Activated gamma-delta T cell (primary cell): Measurements from ENCODE around the gene ATN1.
"Not testable (repeated sequence)": the region's sequence is repeated elsewhere in the genome, so short reads cannot be mapped to it uniquely, and the experiment has no call there.

Experiments used
- DNase-seq: peaks from one replicate; lab custom pipeline; 2025; lab: John Stamatoyannopoulos, UW
- total RNA-seq, 2 donors: gene quantifications; one replicate each; lab custom pipeline; 2026; lab: John Stamatoyannopoulos, UW

Gene ATN1
- total RNA-seq = 5.5 to 8.0 reads per million in 2 donors

- peak; percentile 41 for DNase-seq
These were observed at the start of gene ATN1 for GRCh38 chr12:6927379-6928021. Gene ATN1, plus strand, starts transcription at chr12:6927959. Its CDS starts 6,043 bp downstream, at chr12:6934002.

GRCh38 chr12:6879824-6880223, 47.9 kb upstream of the ATN1 start:
- DNase-seq = not testable (repeated sequence)

GRCh38 chr12:6883252-6883651, 44.5 kb upstream of the ATN1 start:
- no peak for DNase-seq

- no peak for DNase-seq
These were observed 44.1 kb upstream of the ATN1 start for GRCh38 chr12:6883683-6884082.

GRCh38 chr12:6884539-6884938, 43.2 kb upstream of the ATN1 start:
- no peak for DNase-seq

- not testable (repeated sequence) for DNase-seq
These were observed 41.4 kb upstream of the ATN1 start for GRCh38 chr12:6886206-6886999.

- DNase-seq = no peak
These were observed 40.3 kb upstream of the ATN1 start for GRCh38 chr12:6887460-6887859.

- DNase-seq = no peak
These were observed 39.4 kb upstream of the ATN1 start for GRCh38 chr12:6888360-6888759.

- DNase-seq = not testable (repeated sequence)
These were observed 39.0 kb upstream of the ATN1 start for GRCh38 chr12:6888794-6889193.

GRCh38 chr12:6889775-6890573, 37.8 kb upstream of the ATN1 start:
- not testable (repeated sequence) for DNase-seq

GRCh38 chr12:6890789-6891645, 36.7 kb upstream of the ATN1 start:
- DNase-seq = peak; percentile 99

GRCh38 chr12:6891646-6892001, 36.1 kb upstream of the ATN1 start:
- DNase-seq = no peak

GRCh38 chr12:6892683-6893082, 35.1 kb upstream of the ATN1 start:
- DNase-seq = not testable (repeated sequence)

GRCh38 chr12:6894321-6894720, 33.4 kb upstream of the ATN1 start:
- no peak for DNase-seq

GRCh38 chr12:6896846-6897435, 30.8 kb upstream of the ATN1 start:
- no peak for DNase-seq

- DNase-seq = no peak
These were observed 28.3 kb upstream of the ATN1 start for GRCh38 chr12:6899427-6899826.

GRCh38 chr12:6899837-6900519, 27.8 kb upstream of the ATN1 start:
- no peak for DNase-seq

- DNase-seq = no peak
These were observed 25.3 kb upstream of the ATN1 start for GRCh38 chr12:6902448-6902847.

GRCh38 chr12:6903722-6904121, 24.0 kb upstream of the ATN1 start:
- no peak for DNase-seq
